H9 (cell line): ENCODE data around the gene ERC2. TPM values are rescaled to one million over a fixed set of nuclear protein-coding genes. Genes with fewer than 3 reads are reported as not detected.

Experiments used
- DNase-seq: peaks from one replicate; pipeline ENCODE4 v3.0.0-alpha.2; 2017
- H2AFZ ChIP-seq: one replicate; pipeline ENCODE4 v1.6.1; 2013; ENCODE audit warnings: mild to moderate bottlenecking, low read length, control low read depth, moderate library complexity
- H2AK5ac ChIP-seq: 2 replicates; pipeline ENCODE4 v1.6.1; 2013; ENCODE audit warnings: low read length, control low read depth, mixed read lengths; ENCODE audit not compliant: insufficient read length
- H2BK120ac ChIP-seq: one replicate; pipeline ENCODE4 v1.6.1; 2013; ENCODE audit warnings: low read depth, mild to moderate bottlenecking, low read length, control low read depth, inconsistent platforms; ENCODE audit not compliant: poor library complexity, severe bottlenecking
- H2BK12ac ChIP-seq: 2 replicates; pipeline ENCODE4 v1.6.1; 2013; ENCODE audit warnings: low read length, control low read depth, mixed read lengths, low read depth; ENCODE audit not compliant: insufficient read length
- H2BK15ac ChIP-seq: 2 replicates; pipeline ENCODE4 v1.6.1; 2013; ENCODE audit warnings: low read depth, low read length, control low read depth
- H2BK20ac ChIP-seq: one replicate; pipeline ENCODE4 v1.6.1; 2013; ENCODE audit warnings: low read depth, mild to moderate bottlenecking, low read length, control low read depth, inconsistent platforms; ENCODE audit not compliant: poor library complexity, severe bottlenecking
- H2BK5ac ChIP-seq: 2 replicates; pipeline ENCODE4 v1.6.1; 2013; ENCODE audit warnings: low read length, control low read depth, mixed read lengths; ENCODE audit not compliant: insufficient read length
- H3K14ac ChIP-seq: 2 replicates; pipeline ENCODE4 v1.6.1; 2013; ENCODE audit warnings: low read length, control low read depth; ENCODE audit not compliant: insufficient read depth
- H3K18ac ChIP-seq: 2 replicates; pipeline ENCODE4 v1.6.1; 2013; ENCODE audit warnings: low read depth, mild to moderate bottlenecking, mixed read lengths, low read length, control low read depth; ENCODE audit not compliant: insufficient read length
- H3K23ac ChIP-seq: 2 replicates; pipeline ENCODE4 v1.6.1; 2013; ENCODE audit warnings: low read length, control low read depth, mixed read lengths, low read depth; ENCODE audit not compliant: insufficient read length
- H3K23me2 ChIP-seq: 2 replicates; pipeline ENCODE4 v1.6.1; 2013; ENCODE audit warnings: low read depth, mild to moderate bottlenecking, mixed read lengths, low read length, control low read depth; ENCODE audit not compliant: insufficient read length, poor library complexity, severe bottlenecking
- H3K27ac ChIP-seq: 2 replicates; pipeline ENCODE4 v1.5.1; 2013; ENCODE audit warnings: low read length, control low read depth, mixed read lengths, low read depth; ENCODE audit not compliant: insufficient read length
- H3K27me3 ChIP-seq: 2 replicates; pipeline ENCODE4 v1.6.1; 2013; ENCODE audit warnings: low read length, control low read depth, inconsistent platforms; ENCODE audit not compliant: insufficient read depth
- H3K4ac ChIP-seq: 2 replicates; pipeline ENCODE4 v1.6.1; 2013; ENCODE audit warnings: low read depth, mild to moderate bottlenecking, control low read depth, inconsistent platforms, low read length, moderate library complexity
- H3K4me1 ChIP-seq: 2 replicates; pipeline ENCODE4 v1.6.1; 2013; ENCODE audit warnings: low read length, control low read depth, inconsistent platforms; ENCODE audit not compliant: insufficient read depth
- H3K4me2 ChIP-seq: 2 replicates; pipeline ENCODE4 v1.6.1; 2013; ENCODE audit warnings: low read length, control low read depth, mixed read lengths; ENCODE audit not compliant: insufficient read length, insufficient read depth
- H3K56ac ChIP-seq: 2 replicates; pipeline ENCODE4 v1.6.1; 2013; ENCODE audit warnings: low read depth, mild to moderate bottlenecking, mixed read lengths, low read length, control low read depth; ENCODE audit not compliant: insufficient read length
- H3K79me1 ChIP-seq: 2 replicates; pipeline ENCODE4 v1.6.1; 2013; ENCODE audit warnings: low read depth, mild to moderate bottlenecking, moderate library complexity, low read length, control low read depth, inconsistent platforms; ENCODE audit not compliant: insufficient read depth, poor library complexity, severe bottlenecking
- H3K79me2 ChIP-seq: 2 replicates; pipeline ENCODE4 v1.6.1; 2013; ENCODE audit warnings: low read length, control low read depth, inconsistent platforms; ENCODE audit not compliant: insufficient read depth
- H3K9ac ChIP-seq: 2 replicates; pipeline ENCODE4 v1.6.1; 2013; ENCODE audit warnings: low read length, control low read depth, mixed read lengths; ENCODE audit not compliant: insufficient read length; ENCODE audit errors: extremely low read depth
- H3K9me3 ChIP-seq: one replicate; pipeline ENCODE4 v1.6.1; 2013; ENCODE audit warnings: low read depth, low read length, inconsistent platforms; ENCODE audit not compliant: control insufficient read depth
- H3T11ph ChIP-seq: one replicate; pipeline ENCODE4 v1.6.1; 2013; ENCODE audit warnings: mild to moderate bottlenecking, low read length, control low read depth, inconsistent platforms
- H4K20me1 ChIP-seq: one replicate; pipeline ENCODE4 v1.6.1; 2013; ENCODE audit not compliant: control insufficient read depth, insufficient read length, insufficient read depth
- H4K5ac ChIP-seq: 2 replicates; pipeline ENCODE4 v1.6.1; 2013; ENCODE audit warnings: low read depth, mild to moderate bottlenecking, mixed read lengths, low read length, control low read depth; ENCODE audit not compliant: insufficient read length
- H4K8ac ChIP-seq: replicated peaks from 2 replicates; pipeline ENCODE4 v1.6.1; 2013; ENCODE audit warnings: low read length, control low read depth, mixed read lengths, low read depth; ENCODE audit not compliant: insufficient read length
- H4K91ac ChIP-seq: 2 replicates; pipeline ENCODE4 v1.6.1; 2013; ENCODE audit warnings: low read depth, mild to moderate bottlenecking, moderate library complexity, mixed read lengths, low read length, control low read depth; ENCODE audit not compliant: insufficient read length
- H3K27ac Mint-ChIP-seq, 3 experiments: 2 replicates in 2 of 3; 3 replicates in 1 of 3; pipeline ENCODE4 v1.8.0; 2020 to 2021; ENCODE audit warnings: mixed read lengths in 3 of 3, mild to moderate bottlenecking in 1 of 3, moderate library complexity in 1 of 3
- H3K27me3 Mint-ChIP-seq: 2 replicates; pipeline ENCODE4 v1.8.0; 2021; ENCODE audit warnings: low read depth, mild to moderate bottlenecking, moderate library complexity, mixed read lengths
- H3K36me3 Mint-ChIP-seq, 3 experiments: 2 replicates in 2 of 3; 3 replicates in 1 of 3; pipeline ENCODE4 v1.8.0; 2020 to 2021; ENCODE audit warnings: low read depth in 3 of 3, mixed read lengths in 3 of 3; ENCODE audit not compliant: insufficient read depth in 1 of 3
- H3K4me1 Mint-ChIP-seq, 2 experiments: 2 replicates each; pipeline ENCODE4 v1.8.0; 2020; ENCODE audit warnings: mixed read lengths in 2 of 2
- H3K4me3 Mint-ChIP-seq, 2 experiments: 2 replicates in 1 of 2; 3 replicates in 1 of 2; pipeline ENCODE4 v1.8.0; 2020 to 2021; ENCODE audit warnings: mild to moderate bottlenecking in 2 of 2, mixed read lengths in 2 of 2, moderate library complexity in 1 of 2
- H3K9me3 Mint-ChIP-seq, 2 experiments: 2 replicates in 1 of 2; 3 replicates in 1 of 2; pipeline ENCODE4 v1.8.0; 2020; ENCODE audit warnings: mild to moderate bottlenecking in 2 of 2, mixed read lengths in 2 of 2, moderate library complexity in 1 of 2
- total RNA-seq: library from RNA; stranded (reverse); gene quantifications from 2 replicates; pipeline ENCODE4 v1.2.1, GENCODE V29; 2021
- TF ChIP-seq, protein P1 (sequence below): fragments of 200-600 bp; sonication (generic); conservative IDR thresholded peaks from 3 replicates; pipeline ENCODE4 v1.8.0; 2021; ENCODE audit warnings: antibody characterized with exemption, mild to moderate bottlenecking

ERC2 gene
- total RNA-seq, 1 experiment from 2014 or later = 15.4 TPM

- Mint-ChIP-seq H3K4me3 (no peak overlapping the region), H3K36me3 (peaks cover 0 to 23% (median 9%) of the 10 kb centered on the region in 3 experiments)
- no peak overlapping the region for H3K18ac ChIP-seq
Observed at GRCh38 chr3:56064684-56065083, 403.6 kb downstream of the ERC2 start.

More at GRCh38 chr3:56064684-56065083, 403.6 kb downstream of the ERC2 start:
- no peak overlapping the region for H3K56ac ChIP-seq
- H2BK20ac ChIP-seq = no peak overlapping the region
- no peak overlapping the region for H4K8ac ChIP-seq
- no peak overlapping the region for H3T11ph ChIP-seq
- H3K27ac ChIP-seq = no peak overlapping the region
- no peak overlapping the region for H2BK12ac ChIP-seq
- TF ChIP-seq, protein P1, sequence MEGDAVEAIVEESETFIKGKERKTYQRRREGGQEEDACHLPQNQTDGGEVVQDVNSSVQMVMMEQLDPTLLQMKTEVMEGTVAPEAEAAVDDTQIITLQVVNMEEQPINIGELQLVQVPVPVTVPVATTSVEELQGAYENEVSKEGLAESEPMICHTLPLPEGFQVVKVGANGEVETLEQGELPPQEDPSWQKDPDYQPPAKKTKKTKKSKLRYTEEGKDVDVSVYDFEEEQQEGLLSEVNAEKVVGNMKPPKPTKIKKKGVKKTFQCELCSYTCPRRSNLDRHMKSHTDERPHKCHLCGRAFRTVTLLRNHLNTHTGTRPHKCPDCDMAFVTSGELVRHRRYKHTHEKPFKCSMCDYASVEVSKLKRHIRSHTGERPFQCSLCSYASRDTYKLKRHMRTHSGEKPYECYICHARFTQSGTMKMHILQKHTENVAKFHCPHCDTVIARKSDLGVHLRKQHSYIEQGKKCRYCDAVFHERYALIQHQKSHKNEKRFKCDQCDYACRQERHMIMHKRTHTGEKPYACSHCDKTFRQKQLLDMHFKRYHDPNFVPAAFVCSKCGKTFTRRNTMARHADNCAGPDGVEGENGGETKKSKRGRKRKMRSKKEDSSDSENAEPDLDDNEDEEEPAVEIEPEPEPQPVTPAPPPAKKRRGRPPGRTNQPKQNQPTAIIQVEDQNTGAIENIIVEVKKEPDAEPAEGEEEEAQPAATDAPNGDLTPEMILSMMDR = no peak
- H3K4me2 ChIP-seq = no peak overlapping the region
- no peaks in the 10 kb centered on the region for H3K79me2 ChIP-seq
- Mint-ChIP-seq H3K27ac (no peak overlapping the region), H3K9me3 (peaks cover 5 to 8% of the 10 kb centered on the region in 2 experiments; a peak in 4 of 5 replicates), H3K27me3 (no peaks in the 10 kb centered on the region), H3K4me1 (no peaks in the 10 kb centered on the region)
- no peaks in the 10 kb centered on the region for H3K27me3 ChIP-seq
- H2BK15ac ChIP-seq = no peak overlapping the region
- no peak overlapping the region for H2BK5ac ChIP-seq
- H2AFZ ChIP-seq = no peak overlapping the region
- no peak overlapping the region for H2AK5ac ChIP-seq
- H3K4ac ChIP-seq = no peak overlapping the region
- no peak overlapping the region for H4K5ac ChIP-seq
- no peaks in the 10 kb centered on the region for H3K23me2 ChIP-seq
- no peaks in the 10 kb centered on the region for H3K9me3 ChIP-seq
- no peaks in the 10 kb centered on the region for H3K79me1 ChIP-seq
- H3K9ac ChIP-seq = no peak overlapping the region
- no peak overlapping the region for H3K14ac ChIP-seq
- no peaks in the 10 kb centered on the region for H4K20me1 ChIP-seq
- no peak overlapping the region for H4K91ac ChIP-seq
- no peak for DNase-seq
- H3K4me1 ChIP-seq = no peaks in the 10 kb centered on the region
- H3K23ac ChIP-seq = no peak overlapping the region
- H2BK120ac ChIP-seq = no peak overlapping the region
